GM10847 (cell line): ENCODE measurements around the gene FEZF1.

Experiments used
- POLR2A ChIP-seq: IDR thresholded peaks from 2 replicates; pipeline ENCODE4 v1.6.1; 2011; ENCODE audit not compliant: insufficient read length; ENCODE audit errors: extremely low read depth

The FEZF1 gene

DNA sequence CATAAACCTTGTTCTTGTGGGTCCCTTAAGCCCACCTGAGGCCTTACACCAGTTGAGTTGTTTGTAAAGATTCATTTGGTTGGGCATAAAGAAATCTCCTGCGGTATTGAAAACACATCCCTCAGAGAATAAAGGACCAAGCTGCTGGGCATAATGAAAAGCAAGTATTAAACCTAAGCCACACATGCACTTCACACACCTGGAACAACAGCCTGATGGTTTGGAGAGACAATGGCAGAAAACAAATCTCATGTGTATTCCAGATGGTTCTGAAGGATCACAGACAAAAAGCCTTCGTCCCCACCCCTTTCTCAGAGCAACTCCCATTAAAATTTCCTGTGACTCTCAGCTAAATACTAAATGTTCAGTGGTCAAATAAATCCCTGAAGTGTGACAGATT lies 44.2 kb downstream of the FEZF1 start:
- TF ChIP-seq POLR2A, result no peak

DNA sequence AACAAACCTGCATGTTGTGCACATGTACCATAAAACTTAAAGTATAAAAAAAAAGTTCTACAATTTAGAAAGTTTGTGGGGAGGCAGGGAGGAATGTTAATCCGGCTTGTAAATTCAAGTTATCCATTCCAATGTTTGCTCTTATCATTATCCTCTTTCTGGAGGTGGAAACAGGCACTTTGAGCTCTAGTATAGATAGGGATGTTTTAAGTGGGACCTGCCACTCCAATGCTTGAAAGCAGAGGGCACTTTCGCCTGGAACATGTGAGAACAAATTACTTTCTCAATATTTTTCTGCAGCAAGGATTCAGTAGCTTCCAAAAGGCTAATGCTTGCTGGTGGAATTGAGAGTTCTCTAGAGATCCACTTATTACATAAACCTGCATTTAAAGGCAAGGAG lies 45.6 kb downstream of the FEZF1 start:
- TF ChIP-seq POLR2A, result no peak

DNA sequence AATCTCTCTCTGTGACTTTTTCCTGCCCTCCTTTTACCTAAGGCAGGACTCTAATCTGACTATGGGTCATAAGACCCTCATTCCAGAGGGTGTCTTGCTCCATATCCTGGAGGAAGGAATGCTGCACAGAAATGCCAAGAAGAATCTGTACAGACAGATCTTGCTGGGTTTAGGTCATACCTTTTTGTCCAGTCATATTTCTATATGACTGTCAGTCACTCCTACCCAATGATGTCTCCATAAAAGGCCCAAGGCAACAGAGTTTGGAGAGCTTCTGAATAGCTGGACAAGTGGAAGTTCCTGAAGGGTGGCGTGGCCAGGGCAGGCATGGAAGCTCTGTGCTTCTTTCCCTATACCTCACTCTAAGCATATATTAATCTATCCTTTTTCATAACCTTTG lies 47.5 kb downstream of the FEZF1 start:
- TF ChIP-seq POLR2A, result no peak

DNA sequence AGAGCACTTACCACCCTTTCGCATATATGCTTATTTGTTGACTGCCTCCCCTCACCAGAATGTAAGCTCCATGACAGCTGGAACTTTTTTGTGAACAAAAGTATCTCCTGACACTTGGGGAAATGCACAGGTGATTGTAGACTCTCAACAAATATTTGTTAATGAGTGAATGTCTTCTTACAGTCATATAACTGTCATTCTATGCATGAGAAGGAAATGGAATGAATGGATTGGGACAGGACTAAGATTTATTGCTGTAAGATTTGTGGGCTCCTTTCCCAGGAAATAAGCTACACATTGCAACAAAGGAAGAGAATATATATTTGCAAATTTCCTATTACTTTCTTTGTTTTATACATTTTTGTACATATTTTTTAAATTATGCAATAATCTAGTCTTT lies 48.5 kb downstream of the FEZF1 start:
- TF ChIP-seq POLR2A, result no peak

DNA sequence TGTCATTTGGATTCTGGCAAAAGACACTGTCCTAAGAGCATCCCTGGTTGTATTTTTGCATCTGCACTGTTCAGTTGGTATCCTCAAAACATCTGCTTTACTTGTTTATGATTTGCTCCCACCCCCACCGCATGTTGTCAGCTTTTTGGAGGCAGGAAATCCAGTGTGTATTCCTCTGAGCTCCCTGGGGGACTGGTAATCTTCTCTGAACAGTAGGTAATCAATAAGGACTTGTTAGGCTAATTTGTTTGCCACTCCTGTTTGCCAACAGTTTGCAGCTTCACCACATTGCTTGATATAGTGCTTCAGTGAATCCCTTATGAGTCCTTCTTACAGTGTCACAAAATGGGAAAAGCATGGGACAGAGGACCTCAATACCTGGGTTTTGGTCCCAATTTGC lies 49.1 kb downstream of the FEZF1 start:
- TF ChIP-seq POLR2A, result no peak
